NCI-H2196 (cell line): ENCODE measurements around the gene ACO1.
A peak's percentile ranks its signal among the peaks of the same experiment; 100 is the strongest.

Source experiments
- DNase-seq: peaks from one replicate; lab custom pipeline; 2025; ENCODE audit not compliant: unreplicated experiment; lab: John Stamatoyannopoulos, UW

The ACO1 gene

GRCh38 chr9:32382565-32383320 is 1.7 kb upstream of the ACO1 start:
- no peak for DNase-seq

DNA sequence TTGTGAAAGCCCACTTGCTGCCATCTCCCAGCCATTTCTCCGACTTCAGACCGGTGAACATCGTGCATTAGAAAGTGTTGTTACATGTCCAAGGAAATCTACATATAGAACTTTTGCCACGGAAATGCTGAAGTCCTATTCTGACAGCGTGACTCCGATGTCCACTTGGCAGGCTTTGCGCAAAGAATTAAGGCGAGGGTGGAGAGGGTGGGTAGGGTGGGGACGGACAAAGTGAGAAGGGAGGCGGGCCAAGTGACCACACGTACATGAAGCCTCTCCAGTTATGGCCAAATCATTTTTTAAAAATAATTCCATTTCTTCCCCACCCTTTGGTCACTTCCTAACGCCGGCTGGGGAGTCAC is 460 bp upstream of the ACO1 start:
- no peak for DNase-seq

- DNase-seq: no peak
These were observed 875 bp downstream of the ACO1 start for GRCh38 chr9:32385152-32385884.

GRCh38 chr9:32385885-32386283 is 1.4 kb downstream of the ACO1 start:
- DNase-seq: no peak

DNA sequence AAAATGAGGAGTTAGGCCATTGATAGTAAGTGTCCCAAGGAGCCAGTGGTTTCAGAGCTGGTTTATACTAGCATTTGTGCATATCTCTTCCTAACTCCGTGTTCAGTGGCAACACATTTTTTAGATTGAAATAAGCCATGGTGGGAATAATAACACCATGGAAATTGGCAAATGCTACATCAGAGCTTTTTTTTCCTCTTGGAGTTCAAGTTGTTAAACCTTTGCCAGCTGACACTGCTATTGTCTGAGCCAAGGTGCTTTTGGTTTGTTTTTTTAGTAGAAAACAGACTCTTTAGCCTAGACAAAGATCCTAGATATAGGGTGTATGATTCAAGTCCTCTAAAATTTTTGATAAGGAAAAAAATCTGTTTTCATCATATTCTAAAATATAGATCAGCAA is 2.8 kb downstream of the ACO1 start:
- DNase-seq: no peak

GRCh38 chr9:32389365-32389764 is 4.9 kb downstream of the ACO1 start:
- DNase-seq: no peak

GRCh38 chr9:32393911-32394310 is 9.5 kb downstream of the ACO1 start:
- DNase-seq: no peak

DNA sequence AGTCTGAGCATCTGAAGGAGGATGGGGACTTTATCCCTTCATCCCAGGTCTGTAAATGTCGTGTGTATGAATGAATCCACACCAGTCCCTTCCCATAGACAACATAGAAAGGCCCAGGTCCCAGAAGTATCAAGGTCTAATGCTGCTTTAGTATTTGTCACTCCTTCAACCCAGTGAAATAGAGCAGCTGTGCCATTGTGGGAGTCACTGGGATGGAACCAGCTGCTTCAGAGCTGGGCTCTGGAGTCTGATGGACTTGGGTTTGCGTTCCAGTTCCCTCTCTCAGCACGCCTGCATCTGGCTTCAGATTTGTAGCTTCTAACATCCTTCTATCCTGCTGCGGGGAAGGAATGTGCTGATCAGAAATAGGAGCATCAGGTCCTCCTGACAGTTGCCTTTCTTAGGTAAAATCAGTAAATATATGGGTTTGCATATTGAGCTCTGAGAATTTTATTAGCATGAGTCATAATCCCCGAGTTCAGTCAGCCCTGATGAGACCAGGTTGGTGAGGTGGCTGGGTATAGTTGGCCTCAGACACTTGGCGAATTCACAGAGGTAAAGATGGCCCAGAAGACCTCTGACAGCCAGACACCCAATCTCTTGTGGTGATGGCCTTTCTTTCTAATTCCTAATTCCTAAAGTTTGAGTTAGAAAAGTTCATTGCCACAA is 10.1 kb downstream of the ACO1 start:
- no peak for DNase-seq

- DNase-seq: no peak
These were observed 11.2 kb downstream of the ACO1 start for GRCh38 chr9:32395510-32396216.

DNA sequence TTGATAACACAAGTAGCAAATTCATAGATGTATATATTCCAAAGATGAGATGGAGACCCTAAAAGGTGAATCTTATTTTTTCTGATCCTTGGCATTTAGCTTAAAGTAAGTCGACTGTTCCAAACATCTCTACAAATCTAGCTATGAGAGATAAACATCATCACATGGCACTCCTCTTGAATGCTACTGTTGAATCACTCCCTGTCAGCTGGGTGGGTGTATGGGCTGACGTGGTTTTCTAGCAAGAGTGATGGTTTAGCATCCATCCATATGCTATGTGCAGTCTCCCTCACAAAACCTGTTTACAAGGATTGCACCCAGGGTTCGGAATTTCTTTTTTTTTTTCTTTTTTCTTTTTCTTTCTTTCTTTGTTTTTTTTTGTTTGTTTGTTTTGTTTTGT is 13.8 kb downstream of the ACO1 start:
- no peak for DNase-seq

DNA sequence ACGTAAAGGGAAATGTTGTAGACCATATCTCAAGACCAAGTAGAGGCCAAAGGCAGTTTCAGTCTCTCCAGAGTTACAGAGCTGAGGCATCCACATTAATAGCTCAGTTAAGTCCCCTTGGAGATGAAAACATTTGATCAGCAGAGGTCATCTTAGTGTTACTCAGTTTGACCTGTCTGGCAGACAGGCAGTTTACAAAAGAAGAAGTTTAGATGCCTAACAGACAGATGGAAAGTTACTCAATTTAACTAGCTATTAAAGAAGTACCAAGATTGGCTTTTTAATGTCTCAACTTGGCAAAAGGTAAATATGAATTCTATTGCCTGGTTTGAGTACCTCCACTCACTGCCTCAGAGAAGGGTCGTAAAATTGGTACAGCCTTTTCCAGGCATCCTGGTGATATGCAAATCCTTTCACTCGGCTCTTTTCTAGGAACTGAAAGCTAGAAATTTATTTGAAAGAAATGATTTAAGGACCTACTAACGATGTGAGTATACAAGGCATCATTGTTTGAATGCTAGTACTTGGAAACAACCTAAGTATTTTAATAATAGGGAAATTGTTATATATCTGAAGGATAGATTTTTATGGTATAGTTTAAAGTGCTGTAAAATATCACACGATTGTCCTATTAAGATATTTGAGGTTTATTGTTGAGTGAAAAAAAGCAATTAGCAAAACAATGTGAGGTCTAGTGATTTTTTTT is 14.8 kb downstream of the ACO1 start:
- DNase-seq: no peak

GRCh38 chr9:32401488-32401887 is 17.0 kb downstream of the ACO1 start:
- no peak for DNase-seq

- DNase-seq: no peak
These were observed 19.3 kb downstream of the ACO1 start for GRCh38 chr9:32403567-32404260.

GRCh38 chr9:32404402-32404801 is 20.0 kb downstream of the ACO1 start:
- no peak for DNase-seq

DNA sequence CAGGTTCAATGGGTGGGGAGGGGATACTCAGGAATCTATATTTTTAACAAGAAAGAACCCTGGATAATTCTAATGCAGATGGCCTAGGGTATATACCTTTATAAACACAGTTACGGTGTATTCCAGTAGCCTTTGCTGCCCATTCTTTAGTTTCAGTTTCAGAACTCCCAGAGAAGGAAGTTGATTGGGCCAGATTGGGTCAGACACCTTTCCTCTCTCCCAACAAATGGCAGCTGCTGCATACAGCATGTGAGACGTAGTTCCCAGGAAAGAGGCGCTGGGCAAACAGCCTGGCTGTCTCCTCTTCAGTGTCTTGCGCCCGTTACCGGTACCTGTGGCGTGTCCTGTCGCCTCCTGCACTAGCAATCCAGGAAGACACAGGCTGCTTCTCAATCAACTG is 20.4 kb downstream of the ACO1 start:
- DNase-seq: peak; percentile 47

GRCh38 chr9:32405506-32405905 is 21.1 kb downstream of the ACO1 start:
- DNase-seq: no peak

DNA sequence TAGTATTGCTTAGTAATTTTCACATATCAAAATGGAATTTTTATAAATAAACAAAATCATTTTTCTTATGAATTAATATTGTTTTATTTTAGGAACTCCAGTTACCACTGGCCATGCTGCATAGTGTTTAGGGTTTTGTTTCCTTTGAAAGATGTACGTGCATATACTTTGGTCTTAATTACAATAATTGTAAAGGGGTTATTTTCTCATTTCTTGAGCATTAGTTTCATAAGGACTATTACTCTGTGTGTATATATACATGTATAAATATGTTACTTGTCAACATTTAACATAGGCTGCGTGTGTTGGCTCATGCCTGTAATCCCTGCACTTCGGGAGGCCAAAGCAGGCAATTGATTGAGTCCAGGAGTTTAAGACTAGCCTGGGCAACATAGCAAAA is 21.6 kb downstream of the ACO1 start:
- DNase-seq: no peak

- no peak for DNase-seq
These were observed 27.3 kb downstream of the ACO1 start for GRCh38 chr9:32411753-32412152.

DNA sequence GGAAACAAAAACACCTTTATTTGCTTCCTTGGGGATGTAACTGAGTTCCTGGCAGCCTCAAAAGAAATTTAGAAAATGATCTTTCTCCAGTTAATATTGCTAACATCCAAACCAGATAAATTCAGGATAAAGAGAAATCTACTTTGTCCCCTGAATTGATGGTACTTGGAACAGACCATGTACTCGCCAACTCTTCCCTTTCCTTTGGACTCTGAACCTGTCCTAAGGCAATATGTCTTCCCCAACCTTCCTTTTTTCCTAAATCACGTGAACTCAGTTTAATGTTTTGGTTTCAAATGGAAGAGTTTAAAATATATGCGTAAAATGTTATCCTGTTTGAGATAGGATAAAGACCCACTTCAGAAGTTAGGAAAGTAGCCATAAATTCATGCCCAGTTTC is 28.0 kb downstream of the ACO1 start:
- no peak for DNase-seq

- no peak for DNase-seq
These were observed 29.0 kb downstream of the ACO1 start for GRCh38 chr9:32413424-32413823.
